LNCAP (cell line): ENCODE measurements around the gene GRM7.

ENCODE experiments used
- CTCF ChIP-seq: fragments of 450-650 bp; IDR thresholded peaks from 2 replicates; pipeline ENCODE4 v1.5.1; 2017; ENCODE audit warnings: mild to moderate bottlenecking

Gene GRM7

DNA sequence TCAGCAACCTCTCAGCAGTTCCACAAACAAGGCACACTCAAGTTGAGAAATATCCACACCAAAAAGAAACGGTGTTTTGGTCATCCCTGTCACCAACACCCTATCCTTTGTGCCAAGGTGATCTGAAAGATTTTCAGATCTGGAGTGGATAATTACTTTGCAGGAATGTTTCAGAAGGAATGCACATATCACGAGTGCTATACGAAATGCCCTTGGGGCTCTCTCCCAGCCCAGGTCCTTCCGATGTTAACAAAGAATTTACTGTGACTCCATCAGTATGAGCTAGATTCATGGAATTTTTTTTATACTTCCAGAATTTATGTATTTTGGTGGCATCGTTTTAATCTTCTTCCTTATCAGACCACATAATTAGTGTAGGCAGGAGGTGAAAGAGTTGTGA lies 105.0 kb downstream of the GRM7 start:
- TF ChIP-seq CTCF = no peak

GRCh38 chr3:6971933-6972332 lies 111.0 kb downstream of the GRM7 start:
- TF ChIP-seq CTCF = no peak

DNA sequence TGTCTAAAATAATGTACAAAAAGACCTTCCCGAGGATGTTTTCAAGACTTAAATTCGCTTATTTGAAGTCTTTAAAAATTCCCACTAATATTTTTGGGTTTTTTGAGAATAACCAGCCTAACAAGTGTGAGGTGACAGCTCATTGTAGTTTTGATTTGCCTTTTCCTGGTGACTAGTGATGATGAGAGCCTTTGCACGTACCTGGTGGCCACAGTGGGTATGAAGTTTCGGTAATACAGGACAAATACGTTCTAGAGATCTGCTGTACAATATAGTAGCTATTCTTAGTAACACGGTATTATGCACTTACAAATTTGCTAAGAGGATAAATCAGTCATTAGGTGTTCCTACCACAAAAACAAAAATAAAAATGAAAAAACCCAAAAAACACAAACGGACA lies 124.9 kb downstream of the GRM7 start:
- TF ChIP-seq CTCF = no peak

- no peak for TF ChIP-seq CTCF
Measured at GRCh38 chr3:6989608-6990291, 128.8 kb downstream of the GRM7 start.

GRCh38 chr3:6994081-6994668 lies 133.3 kb downstream of the GRM7 start:
- TF ChIP-seq CTCF = peak; percentile 62

DNA sequence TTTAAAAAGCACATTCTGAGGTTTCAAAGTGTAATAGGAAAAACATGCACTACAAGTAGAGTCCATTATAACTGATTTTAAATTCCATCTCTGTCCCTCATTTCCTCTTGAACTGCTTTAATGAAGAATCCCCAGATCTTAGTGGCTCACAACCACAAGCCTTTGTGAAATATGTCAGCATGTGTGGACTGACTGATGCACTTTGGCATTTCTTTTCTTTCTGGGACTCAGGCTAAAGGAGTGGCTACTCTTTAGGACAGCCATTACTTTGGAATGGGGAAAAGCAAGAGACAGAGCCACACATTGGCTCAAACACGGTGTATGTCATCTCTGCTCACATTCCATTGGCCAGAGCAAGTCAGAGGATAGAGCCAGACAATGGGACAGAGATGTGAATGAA lies 139.6 kb downstream of the GRM7 start:
- TF ChIP-seq CTCF = no peak

DNA sequence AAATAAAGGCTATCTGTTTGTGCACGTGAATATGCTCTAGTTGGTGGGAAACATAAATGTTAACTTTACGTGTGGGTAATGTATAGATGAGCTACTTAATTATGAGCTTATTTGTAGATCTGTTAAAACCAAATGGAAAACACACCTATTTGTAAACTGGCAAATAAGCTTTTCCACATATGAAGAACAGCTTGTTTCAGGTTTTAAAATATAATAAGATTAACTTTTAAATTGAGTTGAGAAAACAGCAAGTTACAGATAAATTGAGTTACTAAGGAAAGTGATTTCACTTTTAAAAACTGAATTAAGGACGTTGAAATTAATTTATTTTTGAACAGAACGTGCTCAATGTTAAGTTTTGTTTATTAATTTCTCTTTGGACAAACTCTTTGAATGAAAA lies 140.5 kb downstream of the GRM7 start:
- no peak for TF ChIP-seq CTCF
